ENCODE data around the gene TMEM271. TPM values are rescaled to one million over a fixed set of nuclear protein-coding genes. Genes with fewer than 3 reads are reported as not detected.

TMEM271 gene
- total and polyA plus RNA-seq, 2 donors (not counting 1 experiment from before 2014, with no cell fraction given): not detected

DNA sequence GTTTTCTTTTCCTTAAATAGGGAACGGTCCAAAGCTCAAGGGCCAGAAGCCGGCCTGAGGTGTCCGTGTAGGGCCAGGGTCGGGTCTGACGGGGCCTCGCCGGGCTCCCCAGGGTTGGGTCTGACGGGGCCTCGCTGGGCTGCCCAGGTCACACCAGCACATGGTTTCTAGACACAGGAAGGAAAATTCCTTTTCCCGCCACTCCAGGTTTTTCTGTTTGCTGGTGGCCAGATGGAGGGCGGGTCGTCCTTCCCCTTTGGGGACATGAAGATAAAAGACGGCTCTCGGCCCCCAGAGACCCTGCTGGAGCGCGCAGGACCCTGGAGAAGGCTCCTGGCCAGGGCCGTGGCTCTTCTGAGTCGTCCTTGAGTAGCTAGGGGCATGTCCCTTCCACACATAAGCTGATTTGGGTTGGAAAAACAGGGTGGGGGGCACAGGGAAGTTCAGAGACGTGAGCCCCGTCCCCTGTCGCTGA, 42.0 kb downstream of the TMEM271 start:
- Histone ChIP-seq H4K20me1 (ENCODE audit: control insufficient read depth, extremely low read depth, insufficient read depth, low read length) (no peaks in the 10 kb centered on the region), H2AFZ (ENCODE audit: low read length) (no peak overlapping the region), H3K27me3 (ENCODE audit: control insufficient read depth, insufficient read depth, low read length) (no peaks in the 10 kb centered on the region), H3K27ac (ENCODE audit: insufficient read depth, low read length) (no peak overlapping the region), H3K4me2 (ENCODE audit: extremely low read depth, insufficient read depth, low read length) (no peak overlapping the region), H3K9me3 (ENCODE audit: control insufficient read depth, insufficient read depth, low read depth, low read length) (no peaks in the 10 kb centered on the region), H3K4me3 (replicated peaks in 1 of 4; ENCODE audit: control extremely low read depth in 1 of 4, insufficient read depth in 1 of 4, low read depth in 3 of 4, low read length in 4 of 4) (no peak overlapping the region), H3K4me1 (ENCODE audit: control insufficient read depth, extremely low read depth, insufficient read depth, low read length) (no peaks in the 10 kb centered on the region), H3K36me3 (ENCODE audit: control insufficient read depth, insufficient read depth, low read length) (peaks cover 11% of the 10 kb centered on the region), H3K79me2 (ENCODE audit: control insufficient read depth, insufficient read depth, low read length) (no peaks in the 10 kb centered on the region), H3K9ac (ENCODE audit: insufficient read depth, low read length) (no peak overlapping the region)
- DNase-seq (ENCODE audit: low read depth in 2 of 2): no peak
- TF ChIP-seq CTCF (conservative IDR thresholded peaks at IDR 0.05 in 1 of 2, IDR thresholded peaks at IDR 0.05 in 1 of 2; ENCODE audit: low read depth in 1 of 2, low read length in 2 of 2) (no peak), EZH2 (IDR thresholded peaks at IDR 0.05; ENCODE audit: low read length, missing control alignments) (no peak)

DNA sequence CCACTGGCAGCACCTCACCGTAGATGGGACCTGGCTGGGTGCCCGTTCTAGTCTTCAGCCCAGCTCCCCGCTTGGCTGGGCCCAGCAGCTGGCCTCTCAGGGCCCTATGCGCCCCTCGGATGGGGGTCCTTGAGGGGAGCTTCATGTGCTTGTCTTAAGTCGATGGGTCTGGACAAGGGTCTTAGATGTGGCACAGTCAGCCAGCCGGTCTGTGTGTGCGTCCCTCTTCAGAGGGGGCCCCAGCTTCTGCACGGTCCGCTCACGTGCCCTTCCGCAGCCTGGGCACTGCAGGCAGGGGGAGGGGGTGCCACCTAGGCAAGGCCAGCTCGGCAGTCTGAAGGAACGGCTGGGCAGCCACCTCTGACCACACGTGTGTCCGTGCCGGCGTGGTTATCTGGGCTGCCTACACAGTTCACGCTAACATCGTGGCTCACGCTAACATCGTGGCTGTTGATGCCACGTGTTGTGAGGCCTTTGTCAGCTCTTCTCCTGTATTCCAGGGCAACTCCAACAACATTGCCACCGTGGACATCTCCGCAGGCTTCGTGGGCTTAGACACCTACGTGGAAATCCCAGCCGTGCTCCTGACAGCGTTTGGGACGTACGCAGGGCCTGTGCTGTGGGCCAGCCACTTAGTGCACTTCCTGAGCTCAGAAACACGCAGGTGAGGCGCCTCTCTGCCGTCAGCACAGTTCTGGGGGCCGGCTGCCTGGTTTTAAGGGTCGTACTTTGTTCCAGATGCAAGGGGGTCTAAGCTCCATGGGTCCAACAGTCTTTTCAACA, 42.6 kb downstream of the TMEM271 start:
- Histone ChIP-seq H3K79me2 (ENCODE audit: control insufficient read depth, insufficient read depth, low read length) (no peaks in the 10 kb centered on the region), H3K27ac (ENCODE audit: insufficient read depth, low read length) (no peak overlapping the region), H3K4me1 (ENCODE audit: control insufficient read depth, extremely low read depth, insufficient read depth, low read length) (no peaks in the 10 kb centered on the region), H3K36me3 (ENCODE audit: control insufficient read depth, insufficient read depth, low read length) (peaks cover 11% of the 10 kb centered on the region), H3K9ac (ENCODE audit: insufficient read depth, low read length) (no peak overlapping the region), H4K20me1 (ENCODE audit: control insufficient read depth, extremely low read depth, insufficient read depth, low read length) (no peaks in the 10 kb centered on the region), H2AFZ (ENCODE audit: low read length) (no peak overlapping the region), H3K27me3 (ENCODE audit: control insufficient read depth, insufficient read depth, low read length) (no peaks in the 10 kb centered on the region), H3K4me3 (replicated peaks in 1 of 4; ENCODE audit: control extremely low read depth in 1 of 4, insufficient read depth in 1 of 4, low read depth in 3 of 4, low read length in 4 of 4) (no peak overlapping the region), H3K4me2 (ENCODE audit: extremely low read depth, insufficient read depth, low read length) (no peak overlapping the region), H3K9me3 (ENCODE audit: control insufficient read depth, insufficient read depth, low read depth, low read length) (no peaks in the 10 kb centered on the region)
- TF ChIP-seq EZH2 (IDR thresholded peaks at IDR 0.05; ENCODE audit: low read length, missing control alignments) (no peak), CTCF (conservative IDR thresholded peaks at IDR 0.05 in 1 of 2, IDR thresholded peaks at IDR 0.05 in 1 of 2; ENCODE audit: low read depth in 1 of 2, low read length in 2 of 2) (no peak)
- DNase-seq (ENCODE audit: low read depth in 2 of 2): no peak

GRCh38 chr4:532588-533317, 43.3 kb downstream of the TMEM271 start:
- TF ChIP-seq EZH2 (IDR thresholded peaks at IDR 0.05; ENCODE audit: low read length, missing control alignments) (no peak), CTCF (conservative IDR thresholded peaks at IDR 0.05 in 1 of 2, IDR thresholded peaks at IDR 0.05 in 1 of 2; ENCODE audit: low read depth in 1 of 2, low read length in 2 of 2) (no peak)
- H3K4me1 ChIP-seq (ENCODE audit: control insufficient read depth, extremely low read depth, insufficient read depth, low read length): no peaks in the 10 kb centered on the region
- no peaks in the 10 kb centered on the region for H4K20me1 ChIP-seq (ENCODE audit: control insufficient read depth, extremely low read depth, insufficient read depth, low read length)
- no peak overlapping the region for H3K4me3 ChIP-seq (replicated peaks in 1 of 4; ENCODE audit: control extremely low read depth in 1 of 4, insufficient read depth in 1 of 4, low read depth in 3 of 4, low read length in 4 of 4)
- H3K27ac ChIP-seq (ENCODE audit: insufficient read depth, low read length): no peak overlapping the region
- no peaks in the 10 kb centered on the region for H3K79me2 ChIP-seq (ENCODE audit: control insufficient read depth, insufficient read depth, low read length)
- no peaks in the 10 kb centered on the region for H3K9me3 ChIP-seq (ENCODE audit: control insufficient read depth, insufficient read depth, low read depth, low read length)
- no peak overlapping the region for H3K9ac ChIP-seq (ENCODE audit: insufficient read depth, low read length)
- H3K27me3 ChIP-seq (ENCODE audit: control insufficient read depth, insufficient read depth, low read length): no peaks in the 10 kb centered on the region
- no peak overlapping the region for H2AFZ ChIP-seq (ENCODE audit: low read length)
- H3K36me3 ChIP-seq (ENCODE audit: control insufficient read depth, insufficient read depth, low read length): peaks cover 13% of the 10 kb centered on the region
- DNase-seq (ENCODE audit: low read depth in 2 of 2): no peak
- H3K4me2 ChIP-seq (ENCODE audit: extremely low read depth, insufficient read depth, low read length): no peak overlapping the region
